Muscle of leg (tissue), 11 donors: ENCODE data around the gene USP33. TPM values are rescaled to one million over a fixed set of nuclear protein-coding genes. Genes with fewer than 3 reads are reported as not detected.
"Not testable (repeated sequence)": the region's sequence is repeated elsewhere in the genome, so short reads cannot be mapped to it uniquely, and the experiment has no call there.

Experiments used
- DNase-seq: peaks from one replicate; pipeline ENCODE4 v3.0.0; 2013
- H3K27ac ChIP-seq: one replicate; pipeline ENCODE4 v1.5.1; 2013; ENCODE audit warnings: mild to moderate bottlenecking, low read length, control low read depth
- H3K27me3 ChIP-seq: one replicate; pipeline ENCODE4 v1.6.1; 2013; ENCODE audit warnings: low read length; ENCODE audit not compliant: control insufficient read depth, insufficient read depth
- H3K36me3 ChIP-seq: one replicate; pipeline ENCODE4 v1.6.1; 2013; ENCODE audit warnings: low read length; ENCODE audit not compliant: control insufficient read depth, insufficient read depth
- H3K4me1 ChIP-seq: one replicate; pipeline ENCODE4 v1.6.1; 2013; ENCODE audit warnings: low read length; ENCODE audit not compliant: control insufficient read depth, insufficient read depth
- H3K4me3 ChIP-seq: one replicate; pipeline ENCODE4 v1.5.1; 2013; ENCODE audit warnings: low read length, control low read depth
- H3K9me3 ChIP-seq: replicated peaks from 2 replicates; pipeline ENCODE4 v1.6.1; 2013; ENCODE audit warnings: low read depth, low read length; ENCODE audit not compliant: control insufficient read depth
- WGBS: methylation state at CpG from one replicate; pipeline ENCODE4 v1.1.5; 2013; ENCODE audit warnings: missing lambda C conversion rate; ENCODE audit not compliant: insufficient coverage; 5-methylcytosine and 5-hydroxymethylcytosine counted together
- polyA plus RNA-seq, 8 donors: library from polyadenylated mRNA; unstranded; fragments of 120-200 nt; gene quantifications; one replicate each; pipeline versions ENCODE4 v1.2.1 to v1.2.3, GENCODE V29; 2013; ENCODE audit warnings: inconsistent platforms in 1 of 8, low replicate concordance in 1 of 8; ENCODE audit not compliant: insufficient read length in 8 of 8, insufficient read depth in 1 of 8
- total RNA-seq: library from RNA; stranded (reverse); fragments of 120-200 nt; gene quantifications from one replicate; pipeline ENCODE4 v1.2.4, GENCODE V29; 2013

The USP33 gene
- total and polyA plus RNA-seq, 9 donors: 27.4 to 47.2 (median 33.0) TPM

DNA sequence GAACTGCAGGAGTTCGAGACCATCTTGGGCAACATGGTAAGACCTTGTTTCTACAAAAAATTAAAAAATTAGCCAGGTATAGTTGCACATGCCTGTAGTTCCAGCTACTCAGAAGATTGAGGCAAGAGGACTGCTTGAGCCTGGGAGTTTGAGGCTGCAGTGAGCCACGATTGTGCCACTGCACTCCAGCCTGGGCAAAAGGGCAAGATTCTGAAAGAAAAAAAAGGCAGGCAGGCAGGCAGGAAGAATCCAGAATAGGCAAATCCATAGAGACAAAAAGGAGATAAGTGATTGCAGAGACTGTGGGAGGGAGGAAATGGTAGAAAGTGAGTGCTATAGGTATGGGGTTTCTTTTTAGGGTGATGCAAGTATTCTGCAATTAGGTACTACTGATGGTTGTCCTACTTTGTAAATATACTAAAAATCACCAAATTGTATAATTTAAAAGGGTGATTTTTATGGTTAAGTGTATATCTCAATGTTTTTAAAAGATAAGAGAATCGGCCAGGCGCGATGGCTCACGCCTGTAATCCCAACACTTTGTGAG, 106.6 kb downstream of the USP33 start:
- 58% methylated on average over 1 of the region's 6 CpGs for WGBS

DNA sequence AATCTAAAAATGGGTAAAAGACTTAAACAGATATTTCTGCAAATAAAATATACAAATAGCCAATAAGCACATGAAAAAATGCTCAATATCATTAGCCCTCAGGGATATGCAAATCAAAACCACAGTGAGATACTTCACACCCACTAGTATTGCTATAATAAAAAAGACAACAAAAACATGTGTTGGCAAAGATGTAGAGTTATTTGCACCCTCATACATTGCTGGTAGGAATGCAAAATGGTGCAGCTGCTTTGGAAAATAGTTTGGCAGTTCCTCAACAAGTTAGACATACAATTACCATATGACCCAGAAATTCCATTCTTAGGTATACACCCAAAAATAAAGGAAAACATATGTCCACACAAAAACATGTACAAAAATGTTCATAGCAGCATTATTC, 107.4 kb downstream of the USP33 start:
- H3K4me1 ChIP-seq: peaks cover 5% of the 10 kb centered on the region
- peak overlapping the region; percentile 55 for H3K27ac ChIP-seq

More for the DNA sequence above, 106.6 kb downstream of the USP33 start:
- H3K36me3 ChIP-seq: no peaks in the 10 kb centered on the region
- H3K27ac ChIP-seq: peak overlapping the region; percentile 55
- peaks cover 20% of the 10 kb centered on the region for H3K9me3 ChIP-seq
- no peak for DNase-seq
- H3K4me1 ChIP-seq: peaks cover 5% of the 10 kb centered on the region
- no peaks in the 10 kb centered on the region for H3K27me3 ChIP-seq
- H3K4me3 ChIP-seq: no peak overlapping the region

DNA sequence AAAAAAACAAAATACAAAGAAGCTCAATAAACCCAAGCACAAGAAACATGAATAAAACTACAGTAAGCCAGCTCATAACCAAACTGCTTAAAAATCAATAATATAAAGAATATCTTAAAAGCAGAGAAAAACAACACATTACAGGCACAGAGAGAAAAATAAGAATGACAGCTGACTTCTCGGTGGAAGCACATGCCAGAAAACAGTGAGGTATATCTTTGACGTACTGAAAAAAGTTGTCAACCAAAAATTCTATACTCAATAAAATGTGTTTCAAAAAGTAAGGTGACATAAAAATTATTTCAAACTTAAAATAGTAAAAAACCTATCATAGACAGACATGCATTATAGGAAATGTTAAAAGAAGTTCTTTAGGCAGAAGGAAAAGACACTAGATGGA, 110.5 kb downstream of the USP33 start:
- H3K4me1 ChIP-seq: peaks cover 5% of the 10 kb centered on the region
- H3K9me3 ChIP-seq: peaks cover 26% of the 10 kb centered on the region
- H3K4me3 ChIP-seq: no peak overlapping the region
- WGBS: no CpG with 5 or more reads among the region's 2 CpGs
- no peak overlapping the region for H3K27ac ChIP-seq
- DNase-seq: no peak
- peaks cover 5% of the 10 kb centered on the region for H3K36me3 ChIP-seq
- no peaks in the 10 kb centered on the region for H3K27me3 ChIP-seq

More for the DNA sequence above, 107.4 kb downstream of the USP33 start:
- DNase-seq: peak; percentile 75
- Histone ChIP-seq H3K4me3 (no peak overlapping the region), H3K27me3 (no peaks in the 10 kb centered on the region), H3K36me3 (no peaks in the 10 kb centered on the region), H3K9me3 (peaks cover 26% of the 10 kb centered on the region)

DNA sequence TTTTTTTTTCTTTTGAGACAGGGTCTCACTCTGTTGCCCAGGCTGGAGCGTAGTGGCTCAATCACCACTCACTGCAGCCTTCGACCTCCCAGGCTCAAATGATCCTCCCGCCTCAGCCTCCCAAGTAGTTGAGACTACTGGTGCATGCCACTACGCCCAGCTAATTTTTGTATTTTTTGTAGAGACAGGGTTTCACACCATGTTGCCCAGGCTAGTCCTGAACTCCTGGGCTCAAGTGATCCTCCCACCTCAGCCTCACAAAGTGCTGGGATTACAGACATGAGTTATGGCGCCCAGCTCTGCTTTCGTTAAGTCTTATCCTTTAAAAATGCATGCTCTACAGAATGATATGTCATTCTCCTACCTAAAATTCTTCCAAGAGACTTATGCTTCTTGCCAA, 113.4 kb downstream of the USP33 start:
- H3K9me3 ChIP-seq: peaks cover 26% of the 10 kb centered on the region
- not testable (repeated sequence) for H3K36me3 ChIP-seq, DNase-seq, H3K27me3 ChIP-seq, H3K4me1 ChIP-seq, H3K27ac ChIP-seq, H3K4me3 ChIP-seq
- WGBS: 96% methylated on average over 4 of the region's 6 CpGs

Other genes with a start within 250 kb of the USP33 start
- gene ZZZ3, start 77.2 kb downstream of the USP33 start, total RNA-seq: 56.8 TPM
- gene ZZZ3, start 77.2 kb downstream of the USP33 start, polyA plus RNA-seq: 10 to 100 TPM; 23.5 to 35.3 (median 30.6) TPM
- gene MIGA1, start 19.8 kb upstream of the USP33 start, total RNA-seq: 16.9 TPM
- gene MIGA1, start 19.8 kb upstream of the USP33 start, polyA plus RNA-seq: 10 to 100 TPM in 2 of 8 donors, 1 to 10 TPM in 6; 7.1 to 10.9 (median 8.9) TPM
- 57.9 TPM for gene NEXN, start 128.8 kb upstream of the USP33 start, total RNA-seq
- 100 to 1,000 TPM; 118 to 291 (median 224) TPM for gene NEXN, start 128.8 kb upstream of the USP33 start, polyA plus RNA-seq
- gene FUBP1, start 219.2 kb upstream of the USP33 start, total RNA-seq: 129 TPM
- 100 to 1,000 TPM; 138 to 191 (median 157) TPM for gene FUBP1, start 219.2 kb upstream of the USP33 start, polyA plus RNA-seq
- 67.7 TPM for gene DNAJB4, start 245.1 kb upstream of the USP33 start, total RNA-seq
- gene DNAJB4, start 245.1 kb upstream of the USP33 start, polyA plus RNA-seq: 10 to 100 TPM; 54.8 to 89.5 (median 71.5) TPM